HepG2 (cell line): Measurements from ENCODE around the gene C7orf57. TPM values are rescaled to one million over a fixed set of nuclear protein-coding genes. Genes with fewer than 3 reads are reported as not detected.

Source experiments
- ATAC-seq: fragments of 200-7000 bp; cut with Tn5 transposase; 3 replicates; pipeline ENCODE4 v1.9.1; 2020; ENCODE audit warnings: mild to moderate bottlenecking, moderate library complexity
- BruUV-seq: library from RNA; stranded (reverse); fragments of 400-500 nt; replicated peaks from 2 replicates; lab custom pipeline; 2021; lab: Mats Ljungman, UMichigan
- CTCF ChIA-PET: fragments of 300-600 bp; formaldehyde crosslinking; extraction: SDS; loops from one replicate; lab custom pipeline; 2021; ENCODE audit warnings: low total read pairs, inconsistent platforms, low intra/inter-chr PET ratio; lab: Yijun Ruan, JAX
- POLR2A ChIA-PET: fragments of 350-600 bp; sonication (Branson Sonifier 250); formaldehyde crosslinking; loops from one replicate; lab custom pipeline; 2020; ENCODE audit warnings: antibody characterized with exemption, inconsistent platforms; lab: Yijun Ruan, JAX
- DNase-seq: peaks from one replicate; pipeline ENCODE4 v3.0.0-alpha.2; 2015; ENCODE audit warnings: low spot score
- FAIRE-seq: peaks from 3 replicates; lab custom pipeline; 2011; peaks lifted over from hg19 to GRCh38; lab: Jason Lieb, UNC
- H2AFZ ChIP-seq: one replicate; pipeline ENCODE4 v1.6.1; 2011; ENCODE audit warnings: low read length, inconsistent platforms
- H3K27ac ChIP-seq: fragments of 300-600 bp; 3 replicates; pipeline ENCODE4 v1.8.0; 2011; ENCODE audit warnings: mixed run types, mild to moderate bottlenecking, mixed read lengths, low read length, inconsistent platforms; ENCODE audit not compliant: insufficient read depth; ENCODE audit errors: extremely low read length
- H3K27me3 ChIP-seq, 2 experiments: fragments of 200-600 bp in 1 of 2; 2 replicates in 1 of 2; 3 replicates in 1 of 2; pipeline versions ENCODE4 v1.6.0 to v1.8.0; 2011; ENCODE audit warnings: low read length in 2 of 2, mild to moderate bottlenecking in 2 of 2, moderate library complexity in 2 of 2, inconsistent platforms in 1 of 2; ENCODE audit not compliant: insufficient read depth in 2 of 2, control insufficient read depth in 1 of 2
- H3K36me3 ChIP-seq, 2 experiments: fragments of 200-600 bp in 1 of 2; replicated peaks in 1 of 2; 2 replicates in 1 of 2; 3 replicates in 1 of 2; pipeline versions ENCODE4 v1.5.1 to v1.8.0; 2011; ENCODE audit warnings: low read length in 2 of 2, inconsistent platforms in 1 of 2; ENCODE audit not compliant: insufficient read depth in 2 of 2, control insufficient read depth in 1 of 2
- H3K4me1 ChIP-seq: 2 replicates; pipeline ENCODE4 v1.5.1; 2012; ENCODE audit warnings: low read length, inconsistent platforms; ENCODE audit not compliant: insufficient read depth
- H3K4me2 ChIP-seq: 2 replicates; pipeline ENCODE4 v1.6.0; 2011; ENCODE audit warnings: low read depth, low read length, inconsistent platforms
- H3K4me3 ChIP-seq, 3 experiments: fragments of 200-600 bp in 1 of 3; sonication (generic), shearing (Covaris generic) in 1 of 3; replicated peaks in 1 of 3; 2 replicates each; pipeline ENCODE4 v1.5.1; 2011 to 2016; ENCODE audit warnings: low read length in 3 of 3, inconsistent platforms in 2 of 3, low read depth in 2 of 3, mild to moderate bottlenecking in 2 of 3, control low read depth in 1 of 3, mixed read lengths in 1 of 3; ENCODE audit not compliant: insufficient read depth in 1 of 3
- H3K79me2 ChIP-seq: one replicate; pipeline ENCODE4 v1.6.1; 2011; ENCODE audit warnings: low read length, inconsistent platforms; ENCODE audit not compliant: insufficient read depth
- H3K9ac ChIP-seq: 2 replicates; pipeline ENCODE4 v1.6.0; 2011; ENCODE audit warnings: mild to moderate bottlenecking, low read depth, low read length, inconsistent platforms; ENCODE audit not compliant: insufficient read depth
- H3K9me3 ChIP-seq: 2 replicates; pipeline ENCODE4 v1.5.1; 2012; ENCODE audit warnings: mild to moderate bottlenecking, low read length
- H4K20me1 ChIP-seq: 2 replicates; pipeline ENCODE4 v1.6.0; 2011; ENCODE audit warnings: inconsistent platforms, mild to moderate bottlenecking, low read length, moderate library complexity; ENCODE audit not compliant: insufficient read depth
- ARID5B ChIP-seq: IDR thresholded peaks from 2 replicates; pipeline ENCODE4 v1.4.0; 2020; ENCODE audit warnings: mild to moderate bottlenecking, missing genetic modification reagents
- CBX5 ChIP-seq: sonication (generic); formaldehyde crosslinking; IDR thresholded peaks from 2 replicates; pipeline ENCODE4 v1.4.0; 2020; ENCODE audit warnings: missing genetic modification reagents, borderline replicate concordance
- HOMEZ ChIP-seq: IDR thresholded peaks from 2 replicates; pipeline ENCODE4 v1.6.1; 2016; ENCODE audit warnings: low read depth
- JUN ChIP-seq: sonication (generic); formaldehyde crosslinking; IDR thresholded peaks from 2 replicates; pipeline ENCODE4 v1.4.0; 2020; ENCODE audit warnings: mild to moderate bottlenecking, missing genetic modification reagents
- KLF12 ChIP-seq: sonication (generic); formaldehyde crosslinking; IDR thresholded peaks from 2 replicates; pipeline ENCODE4 v1.4.0; 2020; ENCODE audit warnings: missing genetic modification reagents, borderline replicate concordance
- NFIC ChIP-seq: IDR thresholded peaks from 2 replicates; pipeline ENCODE4 v1.6.1; 2012; ENCODE audit warnings: mild to moderate bottlenecking, low read length, inconsistent platforms
- RFXANK ChIP-seq: IDR thresholded peaks from 2 replicates; pipeline ENCODE4 v1.6.1; 2016
- SIN3A ChIP-seq: IDR thresholded peaks from 2 replicates; pipeline ENCODE4 v1.6.1; 2011; ENCODE audit warnings: low read depth, mild to moderate bottlenecking, control low read depth, low read length, borderline replicate concordance
- ZNF282 ChIP-seq: fragments of 450-650 bp; IDR thresholded peaks from 2 replicates; pipeline ENCODE4 v1.6.1; 2018; ENCODE audit not compliant: partially characterized antibody
- ZNF691 ChIP-seq: sonication (generic); formaldehyde crosslinking; IDR thresholded peaks from 2 replicates; pipeline ENCODE4 v1.4.0; 2020; ENCODE audit warnings: missing genetic modification reagents, low read depth, mild to moderate bottlenecking, borderline replicate concordance
- ZNF816 ChIP-seq: sonication (generic); formaldehyde crosslinking; IDR thresholded peaks from 2 replicates; pipeline ENCODE4 v1.8.0; 2022; ENCODE audit warnings: missing genetic modification reagents, mild to moderate bottlenecking, borderline replicate concordance
- ZSCAN5A ChIP-seq: sonication (generic); formaldehyde crosslinking; IDR thresholded peaks from 2 replicates; pipeline ENCODE4 v1.8.0; 2022; ENCODE audit warnings: mild to moderate bottlenecking, missing genetic modification reagents, borderline replicate concordance
- WGBS: methylation state at CpG from one replicate; pipeline ENCODE4 v1.1.6; 2017; ENCODE audit warnings: low lambda C conversion rate; 5-methylcytosine and 5-hydroxymethylcytosine counted together
- in situ Hi-C: cut with HindIII; loops from 2 replicates; pipeline ENCODE4 v1.10.0; 2017; ENCODE audit warnings: low pct_unique_long_range_greater_than_20kb; ENCODE audit not compliant: extremely low pct_ligation_motif_present
- intact Hi-C: fragments of 100-400 bp; cut with micrococcal nuclease; formaldehyde crosslinking; loops from one replicate; pipeline ENCODE4 v1.10.0; 2022; ENCODE audit not compliant: unreplicated experiment
- polyA plus RNA-seq, 8 experiments: library from polyadenylated mRNA; depleted of rRNA in 3 of 8; stranded (reverse) in 7 of 8; unstranded in 1 of 8; fragments of >200 nt; fragmentation: Illumina TruSeq in 4 of 8; extraction: Trizol in 4 of 8; gene quantifications; 2 replicates each; pipeline versions ENCODE4 v1.2.1 to v1.2.3, GENCODE V29; 2011 to 2016; ENCODE audit warnings: low read depth in 4 of 8, missing spikeins in 1 of 8, mixed read lengths in 1 of 8; ENCODE audit not compliant: insufficient read depth in 1 of 8
- total RNA-seq, 5 experiments: library from RNA; depleted of rRNA; stranded (reverse); fragments of >200 nt; fragmentation: Illumina TruSeq; extraction: Trizol; gene quantifications; 2 replicates each; pipeline ENCODE4 v1.2.3, GENCODE V29; 2016; ENCODE audit warnings: low read depth in 1 of 5
- TF ChIP-seq, protein P1 (sequence below): sonication (generic); formaldehyde crosslinking; IDR thresholded peaks from 2 replicates; pipeline ENCODE4 v1.5.0; 2020; ENCODE audit warnings: mild to moderate bottlenecking, low read depth, missing genetic modification reagents, borderline replicate concordance
- TF ChIP-seq, protein P2 (sequence below): sonication (generic); formaldehyde crosslinking; IDR thresholded peaks from 2 replicates; pipeline ENCODE4 v1.4.0; 2020; ENCODE audit warnings: missing genetic modification reagents, borderline replicate concordance

The C7orf57 gene
- total and polyA plus RNA-seq, 2 of the 13 experiments (the other 11 are each of a cell fraction or from before 2014, with no cell fraction given) = not detected

DNA sequence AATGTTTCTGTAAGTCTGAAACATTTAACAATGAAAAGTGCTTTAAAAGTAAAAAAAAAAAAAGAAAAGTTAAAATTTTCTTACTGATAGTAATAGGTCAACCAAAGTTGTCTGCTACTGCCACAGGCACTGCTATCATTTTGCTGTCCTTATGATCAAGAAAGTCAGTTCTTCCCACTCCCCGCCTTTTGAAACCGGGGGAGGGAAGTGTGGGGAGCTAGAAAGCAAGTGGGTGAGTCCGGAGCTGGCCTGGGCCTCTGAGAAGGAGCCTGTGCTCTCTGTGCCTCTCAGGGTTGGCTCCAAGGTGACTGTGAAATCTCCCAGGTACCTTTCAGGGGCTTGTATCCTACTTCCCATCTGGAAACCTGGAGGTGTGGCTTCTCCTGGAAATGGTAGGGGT, 7.3 kb downstream of the C7orf57 start:
- H3K27ac ChIP-seq = no peak overlapping the region
- H3K9ac ChIP-seq = no peak overlapping the region
- H3K4me3 ChIP-seq = no peak overlapping the region
- ChIA-PET POLR2A (no interaction called here), CTCF (no interaction called here)
- BruUV-seq = no TSS peak
- no peaks in the 10 kb centered on the region for H3K79me2 ChIP-seq
- 5% methylated on average over 3 of the region's 3 CpGs for WGBS
- H2AFZ ChIP-seq = no peak overlapping the region
- no peaks in the 10 kb centered on the region for H3K36me3 ChIP-seq
- intact Hi-C loops (no loop called here), in situ Hi-C loops (no loop called here)
- H4K20me1 ChIP-seq = no peaks in the 10 kb centered on the region
- no peaks in the 10 kb centered on the region for H3K4me1 ChIP-seq
- DNase-seq (no peak), ATAC-seq (no peak), FAIRE-seq (no peak)
- H3K27me3 ChIP-seq = peaks cover 6 to 65% of the 10 kb centered on the region in 2 experiments; a peak in 4 of 5 replicates
- no peaks in the 10 kb centered on the region for H3K9me3 ChIP-seq
- H3K4me2 ChIP-seq = no peak overlapping the region
- TF ChIP-seq, protein P1, sequence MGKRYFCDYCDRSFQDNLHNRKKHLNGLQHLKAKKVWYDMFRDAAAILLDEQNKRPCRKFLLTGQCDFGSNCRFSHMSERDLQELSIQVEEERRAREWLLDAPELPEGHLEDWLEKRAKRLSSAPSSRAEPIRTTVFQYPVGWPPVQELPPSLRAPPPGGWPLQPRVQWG (CRISPR knock-in tag) = no peak
- TF ChIP-seq CBX5 (CRISPR knock-in tag) (no peak), RFXANK (CRISPR knock-in tag) (no peak), ZSCAN5A (no peak), ARID5B (CRISPR knock-in tag) (no peak), KLF12 (CRISPR knock-in tag) (no peak), ZNF282 (no peak), JUN (no peak), NFIC (no peak), SIN3A (no peak), ZNF691 (CRISPR knock-in tag) (no peak), ZNF816 (CRISPR knock-in tag) (no peak), HOMEZ (CRISPR knock-in tag) (no peak)
- TF ChIP-seq, protein P2, sequence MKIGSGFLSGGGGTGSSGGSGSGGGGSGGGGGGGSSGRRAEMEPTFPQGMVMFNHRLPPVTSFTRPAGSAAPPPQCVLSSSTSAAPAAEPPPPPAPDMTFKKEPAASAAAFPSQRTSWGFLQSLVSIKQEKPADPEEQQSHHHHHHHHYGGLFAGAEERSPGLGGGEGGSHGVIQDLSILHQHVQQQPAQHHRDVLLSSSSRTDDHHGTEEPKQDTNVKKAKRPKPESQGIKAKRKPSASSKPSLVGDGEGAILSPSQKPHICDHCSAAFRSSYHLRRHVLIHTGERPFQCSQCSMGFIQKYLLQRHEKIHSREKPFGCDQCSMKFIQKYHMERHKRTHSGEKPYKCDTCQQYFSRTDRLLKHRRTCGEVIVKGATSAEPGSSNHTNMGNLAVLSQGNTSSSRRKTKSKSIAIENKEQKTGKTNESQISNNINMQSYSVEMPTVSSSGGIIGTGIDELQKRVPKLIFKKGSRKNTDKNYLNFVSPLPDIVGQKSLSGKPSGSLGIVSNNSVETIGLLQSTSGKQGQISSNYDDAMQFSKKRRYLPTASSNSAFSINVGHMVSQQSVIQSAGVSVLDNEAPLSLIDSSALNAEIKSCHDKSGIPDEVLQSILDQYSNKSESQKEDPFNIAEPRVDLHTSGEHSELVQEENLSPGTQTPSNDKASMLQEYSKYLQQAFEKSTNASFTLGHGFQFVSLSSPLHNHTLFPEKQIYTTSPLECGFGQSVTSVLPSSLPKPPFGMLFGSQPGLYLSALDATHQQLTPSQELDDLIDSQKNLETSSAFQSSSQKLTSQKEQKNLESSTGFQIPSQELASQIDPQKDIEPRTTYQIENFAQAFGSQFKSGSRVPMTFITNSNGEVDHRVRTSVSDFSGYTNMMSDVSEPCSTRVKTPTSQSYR (CRISPR knock-in tag) = no peak
